Fibroblast of villous mesenchyme (primary cell): ENCODE data around the gene SLC3A2. TPM values are rescaled to one million over a fixed set of nuclear protein-coding genes. Genes with fewer than 3 reads are reported as not detected.
"Not testable (repeated sequence)": the region's sequence is repeated elsewhere in the genome, so short reads cannot be mapped to it uniquely, and the experiment has no call there.

ENCODE experiments used
- DNase-seq: peaks from one replicate; pipeline ENCODE4 v3.0.0-alpha.2; 2010; ENCODE audit warnings: low read depth
- H3K4me3 ChIP-seq: 2 replicates; pipeline ENCODE4 v1.5.1; 2011; ENCODE audit warnings: low read depth, mild to moderate bottlenecking, low read length
- CTCF ChIP-seq: IDR thresholded peaks from 2 replicates; pipeline ENCODE4 v1.5.1; 2012; ENCODE audit warnings: low read depth, mild to moderate bottlenecking, low read length; ENCODE audit not compliant: insufficient read depth
- total RNA-seq: library from RNA; depleted of rRNA; stranded (reverse); fragments of >200 nt; gene quantifications from 2 replicates; pipeline ENCODE4 v1.2.3, GENCODE V29; 2012

SLC3A2 gene
- total RNA-seq, 1 donor = 117 TPM

GRCh38 chr11:62854013-62854824 lies 26.5 kb upstream of the SLC3A2 start:
- no peak for TF ChIP-seq CTCF
- DNase-seq = no peak
- H3K4me3 ChIP-seq = peak overlapping the region; percentile 88

DNA sequence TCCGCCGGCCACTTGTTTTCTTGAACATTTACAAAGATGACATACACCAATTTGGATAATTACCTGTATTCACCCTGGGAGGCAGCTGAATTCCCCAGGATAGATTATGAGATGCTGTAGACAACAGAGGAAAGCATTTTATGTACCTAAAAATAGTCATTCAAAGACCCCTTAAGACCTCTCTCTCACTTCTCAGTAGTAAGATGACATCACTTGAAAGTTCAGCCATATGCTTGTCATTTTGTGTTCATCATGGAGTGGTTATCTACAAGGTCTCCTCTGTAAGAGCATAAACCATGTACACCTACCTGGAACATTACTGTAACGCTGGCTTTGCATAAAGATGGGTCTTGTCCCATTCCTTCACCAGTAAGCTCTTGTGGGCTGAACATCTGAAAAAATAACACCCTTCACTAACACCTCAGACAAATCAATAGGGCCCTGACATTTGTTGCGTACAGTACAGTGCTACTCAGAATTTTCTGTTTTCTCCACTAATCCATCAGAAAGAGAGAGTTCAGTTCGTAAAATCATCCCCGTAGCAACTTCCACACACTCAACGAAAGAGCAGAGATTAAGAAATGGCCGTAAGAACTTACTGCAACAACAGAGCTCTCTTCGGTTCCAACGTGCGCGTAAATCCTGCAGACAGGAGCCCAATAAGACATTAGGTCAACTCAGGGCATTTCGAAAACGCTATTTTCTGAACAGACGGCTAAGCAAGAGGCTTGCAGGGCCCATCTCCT lies 25.7 kb upstream of the SLC3A2 start:
- no peak for TF ChIP-seq CTCF
- H3K4me3 ChIP-seq = peak overlapping the region; percentile 88
- peak; percentile 48 for DNase-seq

GRCh38 chr11:62855571-62856332 lies 24.9 kb upstream of the SLC3A2 start:
- peak overlapping the region; percentile 88 for H3K4me3 ChIP-seq
- no peak for TF ChIP-seq CTCF
- DNase-seq = peak; percentile 98

GRCh38 chr11:62856333-62856895 lies 24.3 kb upstream of the SLC3A2 start:
- no peak for DNase-seq
- peak overlapping the region; percentile 88 for H3K4me3 ChIP-seq

GRCh38 chr11:62857541-62857982 lies 23.1 kb upstream of the SLC3A2 start:
- TF ChIP-seq CTCF = no peak
- no peak for DNase-seq
- H3K4me3 ChIP-seq = no peak overlapping the region

More at GRCh38 chr11:62856333-62856895, 24.3 kb upstream of the SLC3A2 start:
- no peak for TF ChIP-seq CTCF

DNA sequence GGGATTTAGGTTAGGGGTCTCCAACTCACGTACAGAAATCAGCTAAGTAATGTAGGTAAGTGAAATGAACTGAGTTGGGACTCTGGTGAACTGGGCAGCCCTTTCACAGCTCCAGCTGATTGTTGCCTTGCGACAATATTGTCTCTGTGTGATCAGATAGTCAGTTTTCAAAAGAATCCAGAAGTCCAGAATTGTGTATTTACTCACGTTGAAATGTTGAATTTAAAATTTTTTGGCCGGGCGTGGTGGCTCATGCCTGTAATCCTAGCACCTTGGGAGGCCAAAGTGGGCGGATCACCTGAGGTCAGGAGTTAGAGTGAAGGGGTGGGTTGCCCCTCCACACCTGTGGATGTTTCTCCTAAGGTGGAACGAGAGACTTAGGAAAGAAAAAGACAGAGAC lies 22.5 kb upstream of the SLC3A2 start:
- no peak for DNase-seq
- H3K4me3 ChIP-seq = no peak overlapping the region
- no peak for TF ChIP-seq CTCF

DNA sequence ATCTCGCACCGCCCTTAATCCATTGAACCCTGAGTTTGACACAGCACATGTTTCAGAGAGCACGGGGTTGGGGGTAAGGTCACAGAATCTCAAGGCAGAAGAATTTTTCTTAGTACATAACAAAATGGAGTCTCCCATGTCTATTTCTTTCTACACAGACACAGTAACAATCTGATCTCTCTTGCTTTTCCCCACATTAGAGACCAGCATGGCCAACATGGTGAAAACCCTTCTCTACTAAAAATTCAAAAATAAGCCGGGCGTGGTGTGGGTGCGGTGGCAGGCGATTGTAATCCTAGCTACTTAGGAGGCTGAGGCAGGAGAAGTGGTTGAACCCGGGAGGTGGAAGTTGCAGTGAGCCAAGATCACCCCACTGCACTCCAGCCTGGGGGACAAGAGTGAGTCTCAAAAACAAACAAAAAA lies 21.4 kb upstream of the SLC3A2 start:
- H3K4me3 ChIP-seq, DNase-seq: not testable (repeated sequence)
